T-cell (primary cell): ENCODE data around the gene NRSN2. TPM values are rescaled to one million over a fixed set of nuclear protein-coding genes. Genes with fewer than 3 reads are reported as not detected.
A peak's percentile ranks its signal among the peaks of the same experiment; 100 is the strongest.

ENCODE experiments used
- ATAC-seq, 4 experiments: fragments of 200-7000 bp in 3 of 4; fragments of 150-1000 bp in 1 of 4; cut with Tn5 transposase; replicated peaks in 1 of 4; 1 replicate in 3 of 4; 2 replicates in 1 of 4; pipeline ENCODE4 v1.10.0; 2021; ENCODE audit warnings: moderate library complexity in 3 of 4, mild to moderate bottlenecking in 2 of 4, moderate number of reproducible peaks in 1 of 4
- CTCF ChIA-PET, 2 donors: fragments of 300-600 bp; sonication (Branson Sonifier 250); formaldehyde crosslinking; loops; one replicate each; lab custom pipeline; 2022; ENCODE audit warnings: antibody characterized with exemption in 2 of 2; lab: Charles Lee
- POLR2A ChIA-PET, 2 donors: fragments of 300-600 bp; sonication (Branson Sonifier 250); formaldehyde crosslinking; loops; one replicate each; lab custom pipeline; 2022; ENCODE audit warnings: antibody characterized with exemption in 2 of 2; lab: Charles Lee
- DNase-seq, 35 experiments: peaks; one replicate each; pipeline versions ENCODE4 v3.0.0 to v3.0.0-alpha.2; 2013 to 2023
- H3K27ac ChIP-seq: one replicate; pipeline ENCODE4 v1.5.1; 2013; ENCODE audit warnings: low read length
- H3K27me3 ChIP-seq, 2 experiments: replicated peaks in 1 of 2; 1 replicate in 1 of 2; 2 replicates in 1 of 2; pipeline versions ENCODE4 v1.6.1 to v1.7.0; 2013; ENCODE audit warnings: low read length in 1 of 2, mixed read lengths in 1 of 2; ENCODE audit not compliant: control insufficient read depth in 2 of 2, insufficient read depth in 2 of 2; ENCODE audit errors: extremely low read depth in 1 of 2
- H3K36me3 ChIP-seq, 2 donors: 1 replicate in 1 of 2; 2 replicates in 1 of 2; pipeline versions ENCODE4 v1.6.1 to v1.7.0; 2013; ENCODE audit warnings: low read length in 1 of 2; ENCODE audit not compliant: control insufficient read depth in 2 of 2, insufficient read depth in 1 of 2; ENCODE audit errors: extremely low read depth in 1 of 2
- H3K4me1 ChIP-seq, 2 experiments: 1 replicate in 1 of 2; 2 replicates in 1 of 2; pipeline versions ENCODE4 v1.6.1 to v1.7.0; 2013; ENCODE audit warnings: low read length in 2 of 2, mixed read lengths in 1 of 2; ENCODE audit not compliant: insufficient read depth in 2 of 2, control insufficient read depth in 1 of 2; ENCODE audit errors: extremely low read depth in 1 of 2
- H3K4me3 ChIP-seq, 2 donors: 1 replicate in 1 of 2; 2 replicates in 1 of 2; pipeline versions ENCODE4 v1.5.1 to v1.7.0; 2013; ENCODE audit warnings: mild to moderate bottlenecking in 2 of 2, low read length in 1 of 2, moderate library complexity in 1 of 2; ENCODE audit not compliant: control insufficient read depth in 1 of 2; ENCODE audit errors: extremely low read depth in 1 of 2
- H3K9me3 ChIP-seq: 2 replicates; pipeline ENCODE4 v1.7.0; 2013
- H3K27ac Mint-ChIP-seq, 2 donors: one replicate each; pipeline ENCODE4 v1.8.0; 2020 to 2021; ENCODE audit warnings: mild to moderate bottlenecking in 2 of 2, mixed read lengths in 2 of 2
- H3K27me3 Mint-ChIP-seq, 2 donors: one replicate each; pipeline ENCODE4 v1.8.0; 2021 to 2022; ENCODE audit warnings: mixed read lengths in 2 of 2
- H3K36me3 Mint-ChIP-seq: one replicate; pipeline ENCODE4 v1.8.0; 2021; ENCODE audit warnings: mixed read lengths
- H3K4me1 Mint-ChIP-seq, 3 donors: one replicate each; pipeline ENCODE4 v1.8.0; 2020 to 2022; ENCODE audit warnings: mixed read lengths in 3 of 3, mild to moderate bottlenecking in 1 of 3
- H3K4me3 Mint-ChIP-seq, 3 donors: one replicate each; pipeline ENCODE4 v1.8.0; 2020 to 2022; ENCODE audit warnings: mild to moderate bottlenecking in 3 of 3, mixed read lengths in 3 of 3, moderate library complexity in 3 of 3
- H3K9me3 Mint-ChIP-seq, 3 donors: one replicate each; pipeline ENCODE4 v1.8.0; 2020 to 2022; ENCODE audit warnings: mixed read lengths in 3 of 3
- WGBS: methylation state at CpG from one replicate; pipeline ENCODE4 v1.1.5; 2013; ENCODE audit warnings: missing lambda C conversion rate; ENCODE audit not compliant: insufficient coverage; 5-methylcytosine and 5-hydroxymethylcytosine counted together
- total RNA-seq, 35 experiments: library from RNA in 6 of 35; stranded (reverse) in 6 of 35; fragments of 120-200 nt in 1 of 35; gene quantifications; one replicate each; pipeline versions ENCODE4 v1.2.1 to v1.2.4 and lab custom pipeline; 2013 to 2026

Gene NRSN2
- total RNA-seq, 5 donors from 2014 or later (not counting 1 experiment from before 2014, with no cell fraction given): 0.70 to 1.8 (median 1.3) TPM

- H3K4me1 Mint-ChIP-seq: peaks cover 15% of the 10 kb centered on the region in 3 donors
- Histone ChIP-seq H3K27me3 (peaks cover 0 to 5% of the 10 kb centered on the region in 2 experiments), H3K4me1 (peaks cover 0 to 9% of the 10 kb centered on the region in 2 experiments), H3K27ac (no peak overlapping the region), H3K36me3 (no peaks in the 10 kb centered on the region), H3K4me3 (no peak overlapping the region), H3K9me3 (no peaks in the 10 kb centered on the region)
- no peak for DNase-seq
- ATAC-seq: no peak
- 70% methylated on average over 2 of the region's 8 CpGs for WGBS
- H3K9me3 Mint-ChIP-seq: no peaks in the 10 kb centered on the region
- H3K36me3 Mint-ChIP-seq: peaks cover 4% of the 10 kb centered on the region
- POLR2A ChIA-PET: no interaction called here
- H3K27ac Mint-ChIP-seq: no peak overlapping the region
- H3K27me3 Mint-ChIP-seq: no peaks in the 10 kb centered on the region
- CTCF ChIA-PET: interaction anchor here in 1 of 2 donors (0.6 to 1.4 kb wide), 2 partner anchors 12 to 17 kb away, joined by 4 to 7 read pairs; no protein-coding TSS in a partner anchor
- H3K4me3 Mint-ChIP-seq: no peak overlapping the region
Observed at GRCh38 chr20:312067-312466, 34.8 kb upstream of the NRSN2 start.

- Histone ChIP-seq H3K9me3 (no peaks in the 10 kb centered on the region), H3K4me3 (no peak overlapping the region), H3K36me3 (no peaks in the 10 kb centered on the region), H3K4me1 (peaks cover 0 to 9% of the 10 kb centered on the region in 2 experiments), H3K27me3 (peaks cover 0 to 5% of the 10 kb centered on the region in 2 experiments), H3K27ac (no peak overlapping the region)
- Mint-ChIP-seq H3K4me3 (no peak overlapping the region), H3K36me3 (peaks cover 4% of the 10 kb centered on the region), H3K27me3 (no peaks in the 10 kb centered on the region), H3K9me3 (no peaks in the 10 kb centered on the region), H3K27ac (no peak overlapping the region), H3K4me1 (peaks cover 15% of the 10 kb centered on the region in 3 donors)
- DNase-seq (no peak), ATAC-seq (no peak)
- 100% methylated on average over 1 of the region's 1 CpG for WGBS
- ChIA-PET POLR2A (interaction anchor here in 1 of 2 donors (0.6 kb wide), 1 partner anchor 44 kb away, joined by 4 read pairs; no protein-coding TSS in a partner anchor), CTCF (interaction anchor here in 1 of 2 donors (1.4 kb wide), 1 partner anchor 13 kb away, joined by 4 read pairs; no protein-coding TSS in a partner anchor)
Observed at GRCh38 chr20:312866-313265, 34.0 kb upstream of the NRSN2 start.

GRCh38 chr20:313402-313801, 33.5 kb upstream of the NRSN2 start:
- POLR2A ChIA-PET: interaction anchor here in 1 of 2 donors (0.6 kb wide), 1 partner anchor 43 kb away, joined by 4 read pairs; no protein-coding TSS in a partner anchor
- no peaks in the 10 kb centered on the region for H3K9me3 ChIP-seq
- Mint-ChIP-seq H3K36me3 (peaks cover 4% of the 10 kb centered on the region), H3K27me3 (no peaks in the 10 kb centered on the region), H3K27ac (no peak overlapping the region), H3K9me3 (no peaks in the 10 kb centered on the region), H3K4me3 (no peak overlapping the region), H3K4me1 (peaks cover 15% of the 10 kb centered on the region in 3 donors)
- no peak overlapping the region for H3K4me3 ChIP-seq
- H3K4me1 ChIP-seq: peaks cover 0 to 9% of the 10 kb centered on the region in 2 experiments
- H3K27me3 ChIP-seq: peaks cover 0 to 5% of the 10 kb centered on the region in 2 experiments
- ATAC-seq (no peak), DNase-seq (no peak)
- CTCF ChIA-PET: no interaction called here
- no CpG with 5 or more reads among the region's 5 CpGs for WGBS
- no peak overlapping the region for H3K27ac ChIP-seq
- H3K36me3 ChIP-seq: no peaks in the 10 kb centered on the region

- Histone ChIP-seq H3K4me1 (peaks cover 0 to 9% of the 10 kb centered on the region in 2 experiments), H3K27ac (no peak overlapping the region), H3K27me3 (peaks cover 0 to 5% of the 10 kb centered on the region in 2 experiments), H3K9me3 (no peaks in the 10 kb centered on the region), H3K36me3 (no peaks in the 10 kb centered on the region), H3K4me3 (no peak overlapping the region)
- POLR2A ChIA-PET: no interaction called here
- CTCF ChIA-PET: no interaction called here
- H3K27me3 Mint-ChIP-seq: no peaks in the 10 kb centered on the region
- DNase-seq: no peak
- peaks cover 4% of the 10 kb centered on the region for H3K36me3 Mint-ChIP-seq
- ATAC-seq: no peak
- H3K9me3 Mint-ChIP-seq: no peaks in the 10 kb centered on the region
- peaks cover 15% of the 10 kb centered on the region in 3 donors for H3K4me1 Mint-ChIP-seq
- H3K4me3 Mint-ChIP-seq: no peak overlapping the region
- no peak overlapping the region for H3K27ac Mint-ChIP-seq
Observed at GRCh38 chr20:313948-314347, 33.0 kb upstream of the NRSN2 start.

- POLR2A ChIA-PET: no interaction called here
- no peaks in the 10 kb centered on the region for H3K27me3 Mint-ChIP-seq
- H3K4me3 Mint-ChIP-seq: no peak overlapping the region
- H3K27ac Mint-ChIP-seq: no peak overlapping the region
- 100% methylated on average over 2 of the region's 2 CpGs for WGBS
- DNase-seq: no peak
- H3K4me1 ChIP-seq: no peaks in the 10 kb centered on the region
- H3K27me3 ChIP-seq: no peaks in the 10 kb centered on the region
- H3K36me3 ChIP-seq: no peaks in the 10 kb centered on the region
- H3K4me3 ChIP-seq: no peak overlapping the region
- peaks cover 0 to 2% (median 0%) of the 10 kb centered on the region in 3 donors for H3K4me1 Mint-ChIP-seq
- no peaks in the 10 kb centered on the region for H3K9me3 Mint-ChIP-seq
- no peak overlapping the region for H3K27ac ChIP-seq
- ATAC-seq: no peak
- peaks cover 7% of the 10 kb centered on the region for H3K36me3 Mint-ChIP-seq
- H3K9me3 ChIP-seq: no peaks in the 10 kb centered on the region
- CTCF ChIA-PET: no interaction called here
Observed at GRCh38 chr20:316316-317068, 30.4 kb upstream of the NRSN2 start.

GRCh38 chr20:324177-325044, 22.5 kb upstream of the NRSN2 start:
- no peaks in the 10 kb centered on the region for H3K9me3 Mint-ChIP-seq
- H3K27ac ChIP-seq: peak overlapping the region; percentile 62
- peak overlapping the region; percentile 73 to 84 for H3K4me3 ChIP-seq
- peak overlapping the region; percentile 81 to 90 for H3K27ac Mint-ChIP-seq
- peaks cover 7 to 42% of the 10 kb centered on the region in 2 experiments for H3K4me1 ChIP-seq
- H3K27me3 Mint-ChIP-seq: no peaks in the 10 kb centered on the region
- H3K36me3 Mint-ChIP-seq: peaks cover 3% of the 10 kb centered on the region
- DNase-seq (peak; percentile 61 to 92 (median 81)), ATAC-seq (peak; percentile 58 to 62 (median 61))
- CTCF ChIA-PET: interaction anchor here in 1 of 2 donors (0.6 to 2.5 kb wide), 7 partner anchors 10 to 505 kb away, joined by 3 to 11 read pairs (median 3); no protein-coding TSS in a partner anchor
- peak overlapping the region; percentile 84 to 90 (median 87) for H3K4me3 Mint-ChIP-seq
- H3K27me3 ChIP-seq: no peaks in the 10 kb centered on the region
- H3K4me1 Mint-ChIP-seq: peaks cover 22 to 25% (median 24%) of the 10 kb centered on the region in 3 donors
- no peaks in the 10 kb centered on the region for H3K9me3 ChIP-seq
- POLR2A ChIA-PET: interaction anchor here (0.7 to 0.8 kb wide), 2 partner anchors 14 to 26 kb away, joined by 4 to 5 read pairs; no protein-coding TSS in a partner anchor
- WGBS: under 1% methylated on average over 54 of the region's 69 CpGs
- no peaks in the 10 kb centered on the region for H3K36me3 ChIP-seq
